Measurements from ENCODE around the gene PPP1R14D.

The PPP1R14D gene

DNA sequence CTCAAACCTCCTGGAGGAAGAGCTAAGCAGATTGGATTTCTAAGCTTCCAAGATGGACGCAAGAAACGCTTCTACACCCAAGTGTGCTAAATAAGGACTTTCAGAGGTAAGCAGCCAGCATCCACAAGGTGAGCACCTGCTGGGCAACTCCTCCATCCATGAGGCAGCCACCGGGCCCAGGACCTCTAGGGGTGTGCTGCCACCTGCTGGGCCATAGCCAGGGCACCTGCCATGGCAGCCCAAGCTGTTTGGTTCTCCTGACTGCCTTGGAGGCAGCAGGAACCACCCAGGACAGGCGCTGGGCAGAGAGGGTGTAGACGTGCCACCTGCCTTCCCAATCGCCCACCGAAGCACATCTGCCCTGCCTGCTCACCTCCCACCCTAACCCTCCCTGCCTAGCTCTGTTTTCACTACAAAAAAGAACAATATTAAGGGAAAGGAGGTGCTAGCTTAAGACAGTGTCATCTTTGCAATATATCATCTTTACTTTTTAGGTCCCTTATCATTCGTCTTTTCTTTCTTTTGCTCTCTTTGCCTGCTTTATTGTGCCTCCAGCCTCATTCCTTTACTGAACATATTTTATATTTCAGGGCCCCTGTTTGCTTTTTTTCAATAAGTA, 45.8 kb downstream of the PPP1R14D start:
- DNase-seq (ENCODE audit: extremely low read depth, low read depth), result no peak
- TF ChIP-seq, protein P1, sequence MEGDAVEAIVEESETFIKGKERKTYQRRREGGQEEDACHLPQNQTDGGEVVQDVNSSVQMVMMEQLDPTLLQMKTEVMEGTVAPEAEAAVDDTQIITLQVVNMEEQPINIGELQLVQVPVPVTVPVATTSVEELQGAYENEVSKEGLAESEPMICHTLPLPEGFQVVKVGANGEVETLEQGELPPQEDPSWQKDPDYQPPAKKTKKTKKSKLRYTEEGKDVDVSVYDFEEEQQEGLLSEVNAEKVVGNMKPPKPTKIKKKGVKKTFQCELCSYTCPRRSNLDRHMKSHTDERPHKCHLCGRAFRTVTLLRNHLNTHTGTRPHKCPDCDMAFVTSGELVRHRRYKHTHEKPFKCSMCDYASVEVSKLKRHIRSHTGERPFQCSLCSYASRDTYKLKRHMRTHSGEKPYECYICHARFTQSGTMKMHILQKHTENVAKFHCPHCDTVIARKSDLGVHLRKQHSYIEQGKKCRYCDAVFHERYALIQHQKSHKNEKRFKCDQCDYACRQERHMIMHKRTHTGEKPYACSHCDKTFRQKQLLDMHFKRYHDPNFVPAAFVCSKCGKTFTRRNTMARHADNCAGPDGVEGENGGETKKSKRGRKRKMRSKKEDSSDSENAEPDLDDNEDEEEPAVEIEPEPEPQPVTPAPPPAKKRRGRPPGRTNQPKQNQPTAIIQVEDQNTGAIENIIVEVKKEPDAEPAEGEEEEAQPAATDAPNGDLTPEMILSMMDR (IDR thresholded peaks at IDR 0.05; ENCODE audit: low read depth, low read length), result peak; percentile 20

DNA sequence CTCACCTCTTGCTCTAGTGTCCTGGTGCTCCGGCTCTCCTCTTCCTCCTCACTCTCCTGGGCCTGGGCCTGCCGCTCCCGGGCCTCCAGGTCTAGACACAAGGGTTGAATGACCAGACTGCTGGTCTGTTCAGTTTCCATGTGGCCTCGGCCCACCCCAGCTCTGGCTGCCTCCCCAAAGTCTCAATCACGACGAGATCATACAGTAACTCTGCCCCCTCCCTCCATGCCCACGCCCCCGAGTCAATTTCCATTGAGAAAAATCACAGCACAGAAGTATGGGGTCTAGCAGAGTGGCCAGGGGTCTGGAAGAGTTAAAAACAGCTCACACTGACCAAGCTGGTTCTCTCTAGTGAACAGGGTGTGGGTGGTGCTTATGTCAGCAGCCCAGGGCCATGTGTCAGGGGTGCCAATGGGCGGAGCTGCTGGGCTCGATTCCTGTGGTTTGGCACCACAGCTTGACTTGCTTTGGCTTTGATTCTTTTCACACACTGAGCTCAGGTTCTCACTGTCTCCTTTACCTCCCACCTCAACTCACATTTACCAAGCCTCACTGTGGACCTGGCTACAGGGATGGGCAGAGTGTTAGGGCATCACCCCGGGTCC, 51.9 kb downstream of the PPP1R14D start:
- no peak for DNase-seq (ENCODE audit: extremely low read depth, low read depth)
- TF ChIP-seq, protein P1 (IDR thresholded peaks at IDR 0.05; ENCODE audit: low read depth, low read length), result no peak

DNA sequence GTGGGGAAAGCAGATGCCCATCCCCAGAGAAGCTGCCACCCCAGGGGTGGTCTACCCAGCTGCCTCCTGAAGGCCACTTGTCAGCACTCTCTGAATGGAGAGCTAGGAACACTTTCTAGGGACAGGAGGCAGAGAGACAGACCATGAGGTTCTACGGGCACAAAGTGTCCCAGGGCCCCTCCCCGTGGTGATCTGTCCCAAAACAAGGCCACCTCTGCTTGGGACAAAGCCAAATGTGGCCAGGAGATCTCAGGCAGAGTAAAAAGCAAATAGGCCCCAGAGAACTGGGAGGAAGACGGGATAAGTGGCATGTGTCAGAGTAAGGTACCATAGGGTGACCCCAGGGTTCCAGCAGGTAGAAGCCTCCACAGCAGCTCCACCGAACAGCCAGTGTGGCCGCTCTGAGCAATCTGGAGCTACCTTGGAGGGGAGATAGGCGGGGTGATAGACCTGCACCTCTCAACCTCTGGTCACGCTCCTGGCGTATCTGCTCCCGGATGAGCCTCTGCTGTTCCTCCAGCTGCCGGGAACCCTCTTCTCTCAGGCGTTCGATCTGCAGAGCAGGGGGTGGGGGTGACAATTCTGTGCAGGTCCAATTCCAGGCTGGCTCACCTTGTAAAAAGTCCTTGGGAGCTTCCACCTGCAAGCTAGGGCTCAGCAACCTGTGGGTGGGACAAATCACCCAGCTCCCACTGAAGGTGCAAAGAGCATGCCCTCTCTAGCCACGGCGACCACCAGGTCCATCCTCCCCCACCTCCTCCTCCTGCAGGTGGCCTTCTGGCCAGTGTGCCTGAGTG, 52.6 kb downstream of the PPP1R14D start:
- TF ChIP-seq, protein P1 (IDR thresholded peaks at IDR 0.05; ENCODE audit: low read depth, low read length), result no peak
- no peak for DNase-seq (ENCODE audit: extremely low read depth, low read depth)

DNA sequence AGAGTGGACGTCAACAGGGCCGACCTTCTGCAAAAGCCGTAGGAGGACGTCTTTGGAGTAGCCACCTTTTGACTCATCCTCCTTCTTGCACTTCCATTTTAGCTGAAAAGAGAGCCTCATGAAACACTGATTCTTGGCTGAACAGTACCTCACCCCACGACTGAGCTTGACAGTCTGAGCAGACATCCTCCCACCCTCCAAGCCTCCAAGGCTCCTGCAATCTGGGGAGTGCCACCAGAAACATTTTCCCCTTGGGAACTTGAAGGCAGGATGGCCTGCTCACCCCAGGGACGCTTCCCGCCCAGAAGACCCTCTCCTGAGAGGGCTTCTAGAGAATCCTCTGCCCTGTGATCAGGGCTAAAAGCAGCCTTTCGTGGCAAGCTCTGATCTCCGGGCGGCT, 53.5 kb downstream of the PPP1R14D start:
- TF ChIP-seq, protein P1 (IDR thresholded peaks at IDR 0.05; ENCODE audit: low read depth, low read length), result no peak
- no peak for DNase-seq (ENCODE audit: extremely low read depth, low read depth)

DNA sequence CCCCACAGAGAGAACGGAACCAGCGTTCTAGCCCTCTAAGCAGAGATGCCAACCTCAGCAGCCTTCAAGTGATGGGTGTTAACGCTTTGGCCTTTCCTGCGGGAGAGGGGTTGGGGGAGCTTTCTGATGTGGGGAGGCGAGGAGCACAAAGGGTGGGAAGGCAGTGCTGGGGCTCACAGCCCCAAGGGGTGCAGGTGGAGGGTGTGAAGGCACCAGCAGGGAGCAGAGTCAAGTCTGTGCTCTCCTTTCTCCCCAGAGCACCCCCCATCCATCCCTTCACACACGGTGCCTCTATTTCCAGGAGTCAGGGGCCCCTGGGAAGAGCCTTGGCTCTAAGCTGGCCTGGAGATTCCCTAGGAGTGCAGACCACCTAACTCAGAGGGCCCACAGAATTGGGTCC, 54.6 kb downstream of the PPP1R14D start:
- TF ChIP-seq, protein P1 (IDR thresholded peaks at IDR 0.05; ENCODE audit: low read depth, low read length), result no peak
- DNase-seq (ENCODE audit: extremely low read depth, low read depth), result no peak

DNA sequence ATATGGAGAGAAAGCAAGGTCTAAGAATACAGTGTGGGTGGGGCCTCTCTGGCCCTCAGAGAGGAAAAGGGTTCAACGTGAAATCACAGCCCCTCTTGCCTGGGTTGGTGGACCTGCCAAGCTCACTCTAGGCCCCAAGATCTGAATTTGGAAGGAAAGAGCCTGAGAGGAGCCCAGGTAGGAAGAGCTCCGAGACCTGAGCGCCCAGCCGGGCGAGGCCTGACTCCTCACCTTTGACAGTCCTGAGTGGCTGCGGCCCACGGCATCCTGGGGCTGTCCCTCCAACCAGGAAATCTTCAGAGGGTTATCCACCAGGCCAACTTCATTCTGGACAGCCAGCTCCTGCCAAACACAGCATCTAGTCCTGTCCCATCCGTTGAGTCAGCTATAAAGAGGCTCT, 55.0 kb downstream of the PPP1R14D start:
- DNase-seq (ENCODE audit: extremely low read depth, low read depth), result no peak
- TF ChIP-seq, protein P1 (IDR thresholded peaks at IDR 0.05; ENCODE audit: low read depth, low read length), result no peak

DNA sequence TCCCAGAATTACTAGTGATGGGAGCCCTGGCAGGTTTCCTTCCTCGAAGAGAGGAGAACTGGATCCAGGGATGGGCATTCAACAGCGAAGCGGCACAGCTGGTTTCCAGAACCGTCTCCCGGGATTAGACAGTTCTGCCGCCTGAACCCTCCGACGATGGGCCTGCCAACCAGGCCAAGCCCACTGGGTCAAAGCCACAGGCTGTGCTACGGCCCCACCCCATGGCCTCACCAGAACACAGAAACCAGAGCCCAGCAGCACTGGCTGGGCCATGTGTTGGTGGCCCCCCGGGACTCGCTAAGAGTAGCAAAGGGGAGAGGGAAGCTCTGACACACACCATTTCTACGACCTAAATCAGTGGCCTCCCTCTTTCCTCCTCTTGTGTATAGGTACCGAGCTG, 56.5 kb downstream of the PPP1R14D start:
- no peak for DNase-seq (ENCODE audit: extremely low read depth, low read depth)
- TF ChIP-seq, protein P1 (IDR thresholded peaks at IDR 0.05; ENCODE audit: low read depth, low read length), result no peak

Measured in AG09319 (cell line).